C4-2B (cell line): ENCODE data around the gene TCEAL8.

Source experiments
- H3K27ac ChIP-seq: fragments of 450-650 bp; 2 replicates; pipeline ENCODE4 v1.5.1; 2017
- CTCF ChIP-seq: fragments of 450-650 bp; conservative IDR thresholded peaks from 2 replicates; pipeline ENCODE4 v1.5.1; 2017; ENCODE audit warnings: mild to moderate bottlenecking
- ZFX ChIP-seq: fragments of 450-650 bp; IDR thresholded peaks from 2 replicates; pipeline ENCODE4 v1.6.1; 2017

Gene TCEAL8, protein sequence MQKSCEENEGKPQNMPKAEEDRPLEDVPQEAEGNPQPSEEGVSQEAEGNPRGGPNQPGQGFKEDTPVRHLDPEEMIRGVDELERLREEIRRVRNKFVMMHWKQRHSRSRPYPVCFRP

GRCh38 chrX:103254921-103255493 is at the start of gene TCEAL8:
Gene TCEAL8 (minus strand): TSS chrX:103255155. CDS start chrX:103253979, 1,176 bp downstream.
- peak within 1 kb of the TSS; percentile 82 for H3K27ac ChIP-seq
- TF ChIP-seq CTCF (no peak), ZFX (peak; percentile 12; the same call in 1 of the 2 replicates)

DNA sequence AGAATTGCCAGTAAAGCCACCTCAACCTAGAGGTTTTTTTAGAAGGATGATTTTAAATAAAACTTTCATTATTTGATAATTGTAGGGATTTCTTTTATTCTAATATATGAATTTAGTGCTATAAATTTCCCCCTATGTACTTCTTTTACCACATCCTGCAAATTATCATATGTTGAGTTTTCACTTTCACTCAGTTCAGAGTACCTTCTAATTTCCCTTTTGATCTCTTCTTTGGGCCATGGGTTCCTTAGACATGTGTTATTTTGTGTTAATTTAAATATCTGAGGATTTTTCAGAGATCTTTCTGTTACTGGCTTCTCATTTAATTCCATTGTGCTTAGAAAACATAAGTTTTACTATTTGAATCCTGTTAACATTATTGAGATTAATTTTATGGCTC is 49.8 kb upstream of the TCEAL8 start:
- H3K27ac ChIP-seq: no peak overlapping the region
- TF ChIP-seq CTCF (no peak), ZFX (no peak)

DNA sequence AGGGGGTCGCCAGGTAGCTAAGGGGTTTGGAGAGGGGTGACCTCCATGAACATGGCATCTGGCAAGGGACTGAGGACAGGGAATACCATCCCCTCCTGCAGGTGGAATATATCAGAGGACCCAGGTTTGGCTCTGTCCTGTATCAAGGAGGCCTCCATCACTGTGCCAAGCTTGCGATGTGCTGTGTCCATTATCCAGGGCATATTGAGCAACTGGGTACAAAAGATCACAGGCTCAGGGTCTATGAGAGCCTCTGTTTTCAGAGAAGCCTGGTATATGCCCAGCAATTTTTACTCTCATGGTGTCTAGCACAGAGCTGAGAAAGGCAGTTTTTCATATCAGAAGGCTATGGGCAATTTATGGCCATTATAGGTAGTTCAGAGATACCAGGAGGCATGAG is 38.2 kb upstream of the TCEAL8 start:
- H3K27ac ChIP-seq: no peak overlapping the region
- TF ChIP-seq CTCF (no peak), ZFX (no peak)

- no peak overlapping the region for H3K27ac ChIP-seq
- no peak for TF ChIP-seq ZFX
- no peak for TF ChIP-seq CTCF
Measured at GRCh38 chrX:103279624-103280023, 24.7 kb upstream of the TCEAL8 start.

- H3K27ac ChIP-seq: no peak within 1 kb of the TSS
- TF ChIP-seq ZFX: no peak
- TF ChIP-seq CTCF: no peak
Measured at GRCh38 chrX:103276581-103277002, 21.6 kb upstream of the TCEAL8 start, which contains the start of gene TCEAL5. Gene TCEAL5 (minus strand): TSS chrX:103276750. CDS start chrX:103274563, 2,187 bp downstream.

DNA sequence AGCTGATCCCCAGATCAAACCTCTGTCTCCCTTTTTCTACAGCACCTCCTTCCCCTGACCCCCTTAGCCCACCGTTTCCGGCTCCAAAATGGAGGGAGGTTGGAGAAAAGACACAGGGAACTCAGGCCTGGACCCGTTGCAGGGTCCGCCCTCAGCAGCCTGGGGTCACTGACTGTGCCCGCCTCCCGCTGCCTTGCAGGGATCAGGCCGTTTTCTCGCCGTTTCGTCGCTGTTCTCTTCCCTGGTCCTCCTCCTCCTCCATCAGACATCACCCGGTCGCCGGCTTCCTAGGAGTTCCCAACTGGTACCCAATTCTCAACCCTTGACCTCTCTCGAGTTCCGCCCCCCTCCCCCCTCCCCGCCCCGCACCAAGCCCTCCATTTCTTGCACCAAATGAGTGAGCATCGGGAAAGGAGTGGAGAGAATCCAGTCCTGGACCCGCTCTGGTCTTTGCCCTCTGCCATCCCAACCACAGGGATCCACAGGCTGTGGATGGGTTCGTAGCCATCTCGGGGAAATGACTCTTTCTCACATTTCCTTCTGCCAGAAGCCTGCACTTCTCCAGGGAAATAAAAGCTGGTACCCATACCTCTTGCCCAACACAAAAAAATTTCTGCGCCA is 21.1 kb upstream of the TCEAL8 start:
- TF ChIP-seq CTCF: no peak
- no peak for TF ChIP-seq ZFX
- no peak overlapping the region for H3K27ac ChIP-seq

- TF ChIP-seq ZFX: no peak
- TF ChIP-seq CTCF: no peak
- H3K27ac ChIP-seq: no peak overlapping the region
Measured at GRCh38 chrX:103274284-103274683, 19.3 kb upstream of the TCEAL8 start.
